ENCODE measurements around the gene GK.
A peak's percentile ranks its signal among the peaks of the same experiment; 100 is the strongest.
"Not testable (repeated sequence)": the region's sequence is repeated elsewhere in the genome, so short reads cannot be mapped to it uniquely, and the experiment has no call there.

GK gene

GRCh38 chrX:30653415-30654131 is at the start of gene GK:
Gene GK, plus strand, starts transcription at chrX:30653423. Its CDS starts 115 bp downstream, at chrX:30653538.
- no peak for DNase-seq (ENCODE audit: low read depth in 2 of 2)

- DNase-seq (ENCODE audit: low read depth in 2 of 2): no peak
Measured at GRCh38 chrX:30607155-30607554, 46.1 kb upstream of the GK start.

- no peak for DNase-seq (ENCODE audit: low read depth in 2 of 2)
Measured at GRCh38 chrX:30610026-30610425, 43.2 kb upstream of the GK start.

- DNase-seq (ENCODE audit: low read depth in 2 of 2): no peak
Measured at GRCh38 chrX:30612250-30612655, 41.0 kb upstream of the GK start.

GRCh38 chrX:30613721-30614120 is 39.5 kb upstream of the GK start:
- DNase-seq (ENCODE audit: low read depth in 2 of 2): no peak

- DNase-seq (ENCODE audit: low read depth in 2 of 2): no peak
Measured at GRCh38 chrX:30615229-30615628, 38.0 kb upstream of the GK start.

- no peak for DNase-seq (ENCODE audit: low read depth in 2 of 2)
Measured at GRCh38 chrX:30618160-30618765, 35.0 kb upstream of the GK start.

- no peak for DNase-seq (ENCODE audit: low read depth in 2 of 2)
Measured at GRCh38 chrX:30620125-30620524, 33.1 kb upstream of the GK start.

- no peak for DNase-seq (ENCODE audit: low read depth in 2 of 2)
Measured at GRCh38 chrX:30620980-30621618, 32.1 kb upstream of the GK start.

GRCh38 chrX:30622361-30622760 is 30.9 kb upstream of the GK start:
- no peak for DNase-seq (ENCODE audit: low read depth in 2 of 2)

GRCh38 chrX:30626402-30626801 is 26.8 kb upstream of the GK start:
- DNase-seq (ENCODE audit: low read depth in 2 of 2): no peak

- DNase-seq (ENCODE audit: low read depth in 2 of 2): no peak
Measured at GRCh38 chrX:30627818-30628652, 25.2 kb upstream of the GK start.

GRCh38 chrX:30634070-30634469 is 19.2 kb upstream of the GK start:
- not testable (repeated sequence) for DNase-seq (ENCODE audit: low read depth in 2 of 2)

GRCh38 chrX:30635630-30636029 is 17.6 kb upstream of the GK start:
- DNase-seq (ENCODE audit: low read depth in 2 of 2): no peak

- no peak for DNase-seq (ENCODE audit: low read depth in 2 of 2)
Measured at GRCh38 chrX:30637874-30638815, 15.1 kb upstream of the GK start.

GRCh38 chrX:30639702-30640101 is 13.5 kb upstream of the GK start:
- DNase-seq (ENCODE audit: low read depth in 2 of 2): not testable (repeated sequence)

- DNase-seq (ENCODE audit: low read depth in 2 of 2): no peak
Measured at GRCh38 chrX:30642642-30643041, 10.6 kb upstream of the GK start.

- no peak for DNase-seq (ENCODE audit: low read depth in 2 of 2)
Measured at GRCh38 chrX:30643313-30643821, 9.9 kb upstream of the GK start.

- no peak for DNase-seq (ENCODE audit: low read depth in 2 of 2)
Measured at GRCh38 chrX:30649859-30650258, 3.4 kb upstream of the GK start.

GRCh38 chrX:30652527-30653414 is 452 bp upstream of the GK start:
- DNase-seq (ENCODE audit: low read depth in 2 of 2): peak; percentile 84 to 89

All from stimulated activated CD8-positive, alpha-beta memory T cell treated with anti-CD3 and anti-CD28 coated beads, Interleukin-15, amount 100 ng/mL, for 48 hours (primary cell).